Activated CD4-positive, CD25-positive, alpha-beta regulatory T cell treated with anti-CD3 and anti-CD28 coated beads, Interleukin-2, amount 50 U/mL, for 16 hours (primary cell): ENCODE measurements around the gene C4orf46.
"Not testable (repeated sequence)": the region's sequence is repeated elsewhere in the genome, so short reads cannot be mapped to it uniquely, and the experiment has no call there.

Experiments used
- DNase-seq: peaks from one replicate; pipeline ENCODE4 v3.0.0-alpha.2; 2020; ENCODE audit warnings: low read depth, low spot score

The C4orf46 gene

DNA sequence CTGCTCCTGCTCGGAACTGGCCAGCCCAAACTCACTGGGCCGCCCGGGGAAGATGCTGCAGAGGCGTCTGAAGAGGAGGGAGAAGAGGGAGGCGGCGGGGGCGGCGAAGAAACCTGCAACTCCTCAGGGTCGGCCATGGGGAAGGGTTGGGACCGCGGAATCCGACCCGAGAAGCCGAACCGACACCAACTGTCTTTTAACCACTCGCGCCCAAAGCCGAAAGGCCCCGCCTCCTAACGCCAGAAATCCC is at the start of gene C4orf46:
TSS of gene C4orf46 (minus strand) at position 223 of the 250 bp plus-strand sequence. CDS start at position 137, 86 bp downstream.
- no peak for DNase-seq

DNA sequence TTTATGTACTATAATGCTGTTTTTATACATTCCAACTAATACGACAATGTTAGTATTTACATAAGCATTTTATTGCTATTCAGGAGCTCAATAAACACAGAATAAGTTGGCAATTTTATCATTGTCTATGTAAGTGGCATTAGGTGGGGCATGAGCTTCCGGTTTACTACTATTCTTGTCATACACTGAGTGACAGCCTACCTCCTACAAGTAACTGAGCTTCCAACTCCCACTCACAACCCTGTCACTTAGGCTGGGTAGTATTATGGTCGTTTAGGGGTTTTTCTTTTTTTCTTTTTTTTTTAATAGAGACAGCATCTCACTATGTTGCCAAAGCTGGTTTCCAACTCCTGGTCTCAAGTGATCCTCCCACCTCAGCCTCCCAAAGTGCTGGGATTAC is 44.1 kb upstream of the C4orf46 start:
- DNase-seq = no peak

DNA sequence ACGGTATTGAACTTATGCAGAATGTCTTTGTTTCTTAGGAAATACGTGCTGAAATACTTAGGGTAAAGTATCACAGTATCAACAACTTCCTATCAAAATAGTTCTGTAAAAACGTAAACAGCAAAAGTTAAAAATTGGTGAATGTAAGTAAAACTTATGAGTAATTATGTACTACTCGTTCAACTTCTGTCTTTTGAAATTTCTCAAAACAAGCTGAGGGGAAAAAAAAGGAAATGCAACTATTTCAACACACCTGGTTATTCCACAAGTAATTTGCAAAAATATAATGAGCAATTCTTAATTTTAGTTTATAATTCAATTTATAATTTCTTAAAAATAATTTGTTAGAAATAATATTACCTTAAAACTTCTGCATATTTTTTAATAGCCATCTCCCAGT is 43.2 kb upstream of the C4orf46 start:
- no peak for DNase-seq

DNA sequence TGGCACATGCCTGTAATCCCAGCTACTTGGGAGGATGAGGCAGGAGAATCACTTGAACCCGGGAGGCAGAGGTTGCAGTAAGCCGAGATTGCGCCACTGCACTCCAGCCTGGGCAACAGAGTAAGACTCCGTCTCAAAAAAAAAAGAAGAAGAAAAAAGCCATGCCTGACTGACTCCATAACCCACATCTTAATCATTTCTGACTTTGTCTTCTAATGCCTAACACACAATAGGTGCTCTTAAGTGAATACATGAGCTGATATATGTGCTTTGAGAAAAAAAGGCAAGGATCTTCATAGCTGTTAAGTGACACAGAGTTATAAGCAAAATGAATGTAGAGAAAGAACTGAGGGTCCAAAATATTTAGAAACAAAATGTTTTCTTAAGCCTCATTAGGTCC is 40.9 kb upstream of the C4orf46 start:
- not testable (repeated sequence) for DNase-seq

DNA sequence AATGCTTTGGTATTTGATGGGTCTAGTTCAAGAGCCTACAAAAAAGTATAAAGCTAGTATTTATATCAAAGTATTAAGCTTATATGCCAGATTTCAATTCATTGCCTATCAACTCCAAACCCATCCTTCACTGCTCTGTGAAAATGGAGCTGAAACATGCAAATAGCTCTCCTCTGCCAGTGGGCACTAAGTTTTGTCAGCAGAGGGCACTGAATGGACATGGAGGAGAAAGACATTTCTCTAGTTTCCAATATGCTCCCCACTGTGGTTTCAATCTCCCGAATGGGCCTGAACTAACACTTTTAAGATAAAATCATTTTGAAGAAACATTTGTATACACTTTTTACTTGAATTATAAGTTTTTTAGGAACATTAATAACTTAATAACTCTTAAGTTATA is 39.1 kb upstream of the C4orf46 start:
- DNase-seq = no peak

DNA sequence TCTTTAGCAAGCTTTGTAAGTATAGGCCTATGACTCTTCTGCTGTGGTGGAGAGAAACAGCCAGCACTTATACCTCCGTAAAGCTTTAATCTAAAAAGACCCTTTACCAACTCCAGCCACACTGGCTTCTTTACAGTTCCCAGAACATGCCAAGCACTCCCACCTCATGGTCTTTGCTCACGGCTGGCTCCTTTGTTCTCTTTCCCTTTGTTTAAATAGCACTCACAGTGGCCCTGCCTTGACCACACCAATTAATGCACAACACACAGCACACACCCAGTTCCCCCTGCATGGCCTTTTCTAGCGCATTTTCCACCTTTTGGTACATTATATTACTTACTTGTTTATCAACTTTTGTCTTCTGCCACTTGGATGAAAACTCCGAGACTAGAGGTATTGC is 32.6 kb upstream of the C4orf46 start:
- no peak for DNase-seq

DNA sequence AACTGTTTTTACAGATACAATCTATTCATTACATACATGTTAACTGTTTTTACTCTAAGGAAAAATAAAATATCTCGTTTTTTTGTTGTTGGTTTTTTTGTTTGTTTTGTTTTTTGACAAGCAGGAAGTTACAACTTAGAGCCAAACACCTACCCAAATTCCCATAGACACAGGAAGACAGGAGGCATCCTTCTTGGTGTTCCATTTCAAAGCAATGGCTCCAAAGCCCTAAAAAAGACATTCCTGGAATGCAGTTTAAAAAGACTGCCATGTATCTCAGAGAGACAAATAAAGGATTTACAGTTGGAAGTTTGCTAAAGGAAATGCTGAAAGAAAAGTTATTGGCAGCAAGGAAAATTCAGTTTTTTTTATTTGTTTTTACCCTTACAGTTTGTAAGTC is 17.1 kb upstream of the C4orf46 start:
- DNase-seq = no peak

DNA sequence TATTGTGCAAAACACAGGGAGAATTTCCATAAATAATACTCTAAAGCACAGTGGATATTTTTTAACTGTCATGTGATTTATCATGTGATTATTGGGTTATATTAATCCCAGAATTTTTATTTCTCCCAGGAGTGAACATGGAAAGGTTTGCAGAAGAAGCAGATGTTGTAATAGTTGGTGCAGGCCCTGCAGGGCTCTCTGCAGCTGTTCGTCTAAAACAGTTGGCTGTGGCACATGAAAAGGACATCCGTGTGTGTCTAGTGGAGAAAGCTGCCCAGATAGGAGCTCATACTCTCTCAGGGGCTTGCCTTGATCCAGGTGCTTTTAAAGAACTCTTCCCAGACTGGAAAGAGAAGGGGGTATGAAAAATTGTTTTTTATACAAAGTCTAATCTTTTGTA is 10.4 kb upstream of the C4orf46 start:
- DNase-seq = no peak

DNA sequence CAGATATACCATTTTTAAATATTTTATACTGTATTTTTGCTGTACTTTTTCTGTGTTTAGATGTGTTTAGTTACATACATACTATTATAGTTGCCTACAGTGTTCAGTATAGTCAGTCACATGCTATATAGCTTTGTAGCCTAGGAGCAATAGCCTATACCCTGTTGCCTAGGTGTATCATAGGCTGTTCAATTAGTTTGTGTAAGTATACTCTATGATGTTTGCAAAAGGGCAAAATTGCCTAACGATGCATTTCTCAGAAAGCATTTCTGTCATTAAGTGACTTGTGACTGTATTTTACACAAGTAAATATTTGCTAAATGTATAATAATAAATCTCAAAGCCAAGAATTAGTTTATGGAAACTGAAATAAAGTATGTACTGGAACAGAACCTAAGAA is 9.9 kb upstream of the C4orf46 start:
- no peak for DNase-seq

DNA sequence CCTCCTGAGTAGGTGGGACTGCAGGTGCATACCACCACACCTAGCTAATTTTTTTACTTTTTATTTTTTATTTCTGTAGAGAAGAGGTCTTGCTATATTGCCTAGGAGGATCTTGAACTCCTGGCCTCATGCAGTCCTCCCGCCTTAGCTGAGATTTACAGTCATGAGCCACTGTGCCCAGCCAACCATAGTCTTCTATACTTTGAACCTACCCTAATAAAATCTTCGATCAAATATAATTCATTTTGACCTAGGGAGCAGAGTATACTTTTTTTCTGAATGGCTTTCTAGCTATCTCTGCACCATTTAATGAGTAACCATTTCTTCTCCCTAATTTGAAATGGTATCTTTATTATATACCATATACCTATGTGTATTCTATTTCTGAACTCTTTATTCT is 7.1 kb upstream of the C4orf46 start:
- no peak for DNase-seq

DNA sequence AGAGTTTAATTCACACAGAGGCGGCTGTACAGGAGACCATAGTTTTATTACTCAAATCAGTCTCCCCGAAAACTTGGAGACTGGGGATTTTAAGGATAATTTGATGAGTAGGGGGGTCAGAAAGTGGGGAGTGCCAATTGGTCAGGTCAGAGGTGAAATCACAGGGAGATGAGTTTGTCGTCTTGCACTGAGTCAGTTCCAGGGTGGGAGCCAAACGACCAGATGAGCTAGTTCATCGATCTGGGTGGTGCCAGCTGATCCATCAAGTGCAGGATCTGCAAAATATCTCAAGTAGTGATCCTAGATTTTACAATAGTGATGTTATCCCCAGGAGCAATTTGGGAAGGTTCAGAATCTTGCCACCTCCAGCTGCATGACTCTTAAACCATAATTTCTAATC is 4.4 kb upstream of the C4orf46 start:
- DNase-seq = no peak

DNA sequence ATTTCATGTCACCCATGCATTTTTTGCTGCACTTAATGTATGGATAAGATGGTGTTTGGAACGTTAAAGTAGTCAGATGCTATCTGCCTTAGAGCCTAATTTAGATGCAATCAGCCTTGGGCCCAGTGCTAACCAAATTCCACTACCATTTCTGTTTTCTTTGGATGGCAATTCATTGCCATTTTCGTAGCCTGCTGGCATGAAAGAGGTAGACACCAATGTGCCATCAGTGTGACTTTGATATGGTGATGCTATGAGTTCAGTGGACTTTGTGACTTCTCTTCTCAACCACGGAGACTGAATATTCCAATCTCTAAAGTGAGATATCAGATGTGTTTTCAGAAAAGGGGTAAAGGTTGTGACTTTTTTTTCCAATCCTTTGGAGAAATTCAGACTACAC is 1.9 kb upstream of the C4orf46 start:
- no peak for DNase-seq

DNA sequence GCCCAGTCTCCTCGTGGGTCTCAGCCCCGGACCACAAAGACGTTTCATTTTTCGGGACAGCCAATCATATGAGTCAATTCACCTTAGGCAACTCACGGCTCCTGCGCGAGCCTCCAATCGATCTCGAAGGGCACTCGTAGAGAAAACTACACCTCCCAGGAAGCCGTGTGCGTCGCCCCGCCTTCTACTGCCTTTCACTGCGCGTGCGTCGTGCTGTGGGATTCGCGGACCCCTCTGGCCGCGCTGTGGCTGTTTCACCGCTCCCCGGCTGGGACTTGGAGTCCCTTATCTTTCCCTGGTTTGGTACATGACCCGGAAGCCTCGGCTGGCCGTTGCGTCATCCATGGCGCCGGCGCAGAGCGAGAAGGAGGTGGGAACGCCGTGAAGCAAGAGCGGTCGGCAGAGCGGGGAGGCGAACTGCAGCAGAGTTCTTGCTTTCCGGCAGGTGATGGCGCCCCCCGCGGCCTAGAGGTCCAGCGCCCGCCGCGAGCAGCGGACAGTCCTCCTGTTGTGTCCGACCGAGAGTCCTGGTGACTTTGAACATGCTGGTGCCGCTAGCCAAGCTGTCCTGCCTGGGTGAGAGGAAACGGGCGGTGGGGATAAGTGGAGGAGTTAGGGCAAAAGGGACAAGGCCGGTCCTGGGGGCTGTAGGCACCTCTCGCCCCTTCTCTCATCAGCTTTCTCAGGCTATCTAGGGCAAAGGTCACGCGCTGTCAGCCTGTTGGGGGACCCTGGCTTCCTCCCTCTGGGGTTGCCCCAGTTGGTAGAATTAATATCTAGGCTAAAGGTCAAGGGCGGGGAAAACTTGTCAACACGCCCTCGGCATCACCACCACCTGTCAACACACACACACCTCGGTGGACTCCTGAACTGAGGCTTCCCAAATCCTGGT is 474 bp upstream of the C4orf46 start, which contains the start of gene ETFDH:
TSS of gene ETFDH (plus strand) at position 382 of the 892 bp plus-strand sequence. CDS start at position 543, 161 bp downstream.
- DNase-seq = peak; percentile 99

DNA sequence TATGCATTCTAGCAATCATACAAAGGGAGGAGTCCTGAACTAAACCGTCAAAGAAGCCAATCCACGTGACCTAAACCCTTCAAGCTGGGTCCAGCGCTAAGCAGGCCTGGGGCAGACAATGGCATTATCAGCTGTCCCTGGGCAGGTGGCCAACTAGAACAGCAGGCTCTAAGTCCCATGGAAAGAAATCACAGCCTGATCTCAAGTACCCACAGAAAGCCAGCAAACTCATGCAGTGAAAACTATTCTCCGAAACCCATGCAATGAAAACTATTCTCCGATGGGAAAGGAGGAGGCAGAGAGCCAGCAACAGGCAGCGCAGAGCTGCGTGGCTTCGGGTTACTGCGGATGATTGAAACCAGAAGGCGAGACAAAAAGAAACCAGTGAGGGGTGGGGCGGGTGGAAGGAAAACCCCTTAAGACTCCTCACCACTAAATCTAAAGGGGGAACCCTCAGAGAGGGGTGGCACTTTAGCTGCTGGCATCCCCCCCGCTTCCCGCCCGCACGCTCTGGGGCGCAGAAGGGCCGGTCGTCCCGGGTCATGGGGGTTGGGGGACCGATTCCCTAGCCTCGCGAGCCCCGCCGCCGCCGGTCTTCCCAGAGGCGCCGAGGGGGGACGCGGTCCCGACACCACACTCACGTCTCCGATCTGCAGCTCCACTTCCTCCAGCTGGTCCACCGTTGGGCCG is 567 bp downstream of the C4orf46 start:
- DNase-seq = peak; percentile 16

DNA sequence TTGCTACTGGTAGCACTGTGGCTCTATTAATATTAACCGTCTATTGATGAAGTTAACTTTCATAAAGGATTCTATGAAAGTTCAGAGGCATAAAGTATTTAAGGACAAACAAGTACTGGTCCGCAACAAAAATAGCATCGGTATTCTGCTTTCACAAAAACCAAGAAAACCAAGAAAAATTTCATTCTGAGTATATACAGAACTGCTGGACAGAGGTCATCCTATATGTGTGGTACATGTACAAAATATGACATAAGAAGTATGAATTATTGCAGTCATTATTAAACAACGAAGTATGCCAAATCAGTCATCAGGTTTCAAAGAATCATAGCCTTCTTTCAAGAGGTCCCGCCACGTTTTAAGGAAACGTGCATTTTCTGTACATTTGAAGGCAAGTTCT is 2.4 kb downstream of the C4orf46 start:
- DNase-seq = no peak

DNA sequence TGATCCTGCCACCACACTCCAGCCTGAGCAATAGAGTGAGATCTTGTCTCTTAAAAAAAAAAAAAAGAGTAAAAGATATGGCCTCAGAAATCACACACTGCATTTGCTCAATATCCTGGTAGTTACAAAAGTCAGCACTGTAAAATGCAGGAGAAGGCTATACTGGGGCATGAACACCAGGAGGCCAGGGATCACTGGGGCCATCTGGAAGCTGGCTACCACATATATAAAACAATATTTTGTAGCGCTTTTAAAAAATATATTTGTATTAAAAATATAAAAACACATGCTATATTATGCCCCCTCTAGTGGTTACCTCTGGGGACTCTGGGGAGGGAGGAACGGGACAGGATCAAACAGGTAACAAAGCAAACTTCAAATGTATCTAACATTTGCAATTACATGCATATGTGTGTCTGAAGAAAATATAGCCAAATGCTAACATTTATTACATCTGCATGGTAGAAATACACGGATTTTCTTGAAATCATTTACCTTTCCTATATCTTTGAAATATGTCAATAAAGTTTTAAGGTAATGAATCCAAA is 4.0 kb downstream of the C4orf46 start:
- DNase-seq = no peak

DNA sequence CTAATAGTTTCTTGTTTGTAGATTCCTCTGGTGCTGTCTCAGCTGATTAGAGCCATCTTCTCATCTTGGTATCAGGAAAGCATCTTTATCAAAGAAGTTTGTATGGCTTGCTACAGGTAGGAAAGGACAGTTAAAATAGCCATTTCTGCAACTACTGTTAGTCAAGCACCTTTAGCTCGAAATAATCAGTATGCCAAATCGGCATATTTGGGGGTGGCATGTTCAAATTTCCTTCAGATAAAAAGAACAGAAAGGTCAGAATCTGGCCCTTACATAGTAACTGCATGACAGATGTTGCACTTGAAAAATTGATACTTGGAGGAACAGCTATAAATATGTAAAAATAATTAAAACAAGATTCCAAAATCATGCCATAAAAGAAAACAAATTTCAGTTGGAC is 4.8 kb downstream of the C4orf46 start:
- no peak for DNase-seq

DNA sequence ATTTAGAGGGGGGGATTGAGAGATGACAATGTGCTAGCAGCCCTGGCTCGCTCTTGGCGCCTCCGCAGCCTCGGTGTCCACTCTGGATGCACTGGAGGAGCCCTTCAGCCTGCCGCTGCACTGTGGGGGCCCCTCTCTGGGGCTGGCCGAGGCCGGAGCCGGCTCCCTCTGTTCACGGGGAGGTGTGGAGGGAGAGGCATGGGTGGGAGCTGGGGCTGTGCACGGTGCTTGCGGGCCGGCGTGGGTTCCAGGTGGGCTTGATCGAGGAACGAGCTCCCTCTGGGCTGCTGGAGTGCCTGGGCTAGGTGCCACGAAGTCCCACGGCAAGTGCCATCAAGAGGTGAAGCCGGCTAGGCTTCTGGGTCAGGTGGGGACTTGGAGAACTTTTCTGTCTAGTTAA is 6.9 kb downstream of the C4orf46 start:
- no peak for DNase-seq

DNA sequence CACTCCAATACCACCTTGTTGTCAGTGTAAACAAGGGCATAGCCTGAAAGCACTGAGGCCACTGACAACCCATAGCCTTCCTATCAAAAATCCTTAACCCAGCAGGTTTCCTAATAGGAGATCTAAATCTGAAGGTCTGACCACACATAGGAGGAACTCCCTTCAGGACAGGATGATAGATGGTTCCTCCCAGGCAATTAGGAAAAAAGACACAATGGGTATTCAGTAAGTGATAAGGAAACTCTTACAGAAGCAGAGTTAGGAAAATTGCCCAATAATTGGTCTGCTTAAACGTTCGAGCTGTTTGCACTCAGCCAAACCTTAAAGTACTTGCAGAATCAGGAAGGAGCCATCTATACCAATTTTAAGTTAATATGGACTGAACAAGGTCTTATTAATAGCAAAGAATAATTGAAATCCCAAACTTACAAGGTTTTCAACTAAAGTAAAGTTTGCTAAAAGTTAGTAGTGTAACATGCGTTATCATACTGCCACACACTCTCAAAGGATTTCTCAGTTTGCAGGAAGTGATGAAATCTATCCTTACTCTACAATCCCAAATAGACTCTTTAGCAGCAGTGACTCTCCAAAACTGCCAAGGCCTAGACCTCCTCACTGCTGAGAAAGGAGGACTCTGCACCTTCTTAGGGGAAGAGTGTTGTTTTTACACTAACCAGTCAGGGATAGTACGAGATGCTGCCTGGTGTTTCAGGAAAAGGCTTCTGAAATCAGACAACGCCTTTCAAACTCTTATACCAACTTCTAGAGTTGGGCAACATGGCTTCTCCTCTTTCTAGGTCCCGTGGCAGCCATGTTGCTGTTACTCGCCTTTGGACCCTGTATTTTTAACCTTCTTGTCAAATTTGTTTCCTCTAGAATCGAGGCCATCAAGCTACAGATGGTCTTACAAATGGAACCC is 7.7 kb downstream of the C4orf46 start:
- not testable (repeated sequence) for DNase-seq

DNA sequence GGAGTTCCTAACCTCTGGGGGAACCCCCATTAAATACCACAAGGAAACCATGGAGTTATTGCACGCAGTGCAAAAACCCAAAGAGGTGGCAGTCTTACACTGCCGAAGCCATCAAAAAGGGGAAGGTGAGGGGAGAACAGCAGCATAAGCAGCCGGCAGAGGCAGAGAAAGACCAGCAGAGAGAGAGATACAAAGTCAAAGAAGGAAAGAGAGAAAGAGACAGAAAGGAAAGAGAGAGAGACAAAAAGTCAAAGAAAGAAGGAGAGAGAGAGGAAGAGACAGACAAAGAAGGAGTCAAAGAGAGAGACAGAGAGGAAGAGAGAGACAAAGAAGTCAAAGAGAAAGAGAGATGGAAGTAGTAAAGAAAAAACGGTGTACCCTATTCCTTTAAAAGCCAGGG is 8.4 kb downstream of the C4orf46 start:
- not testable (repeated sequence) for DNase-seq

DNA sequence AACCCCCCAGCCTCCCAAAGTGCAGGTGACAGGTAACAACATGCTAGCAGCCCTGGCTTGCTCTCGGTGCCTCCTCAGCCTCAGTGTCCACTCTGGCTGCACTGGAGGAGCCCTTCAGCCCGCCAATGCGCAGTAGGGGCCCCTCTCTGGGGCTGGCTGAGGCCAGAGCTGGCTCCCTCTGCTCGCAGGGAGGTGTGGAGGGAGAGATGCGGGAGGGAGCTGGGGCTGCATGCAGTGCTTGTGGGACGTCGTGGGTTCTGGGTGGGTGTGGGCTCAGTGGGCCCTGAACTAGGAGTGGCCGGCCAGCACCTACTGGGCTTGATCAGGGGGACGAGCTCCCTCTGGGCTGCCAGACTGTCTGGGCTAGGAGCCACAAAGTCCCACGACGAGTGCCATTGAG is 14.4 kb downstream of the C4orf46 start:
- DNase-seq = no peak

DNA sequence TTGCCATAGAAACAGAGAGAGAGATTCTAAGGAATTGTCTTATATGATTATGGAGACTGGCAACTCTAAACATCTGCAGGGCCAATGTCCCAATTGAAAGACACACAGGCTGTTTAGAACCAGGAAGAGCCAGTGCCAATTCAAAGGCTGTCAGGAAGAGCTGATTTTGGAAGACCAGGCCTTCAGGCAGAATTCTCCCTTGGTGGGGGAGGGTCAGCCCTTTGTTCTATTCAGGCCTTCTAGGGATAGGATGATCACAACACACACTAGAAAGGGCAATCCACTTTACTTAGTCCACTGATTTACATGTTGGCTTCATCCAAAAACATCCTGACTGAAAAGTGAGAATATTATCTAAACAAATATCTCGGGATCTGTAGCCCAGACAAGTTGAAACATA is 15.2 kb downstream of the C4orf46 start:
- no peak for DNase-seq
